Omental fat pad (tissue), 4 donors: ENCODE results near the gene CPA4. TPM values are rescaled to one million over a fixed set of nuclear protein-coding genes. Genes with fewer than 3 reads are reported as not detected.

Experiments
- ATAC-seq: fragments of 150-250 bp; one replicate; pipeline ENCODE4 v1.9.1; 2016; ENCODE audit warnings: mild to moderate bottlenecking, moderate library complexity; ENCODE audit not compliant: low FRiP score
- DNase-seq: peaks from one replicate; pipeline ENCODE4 v3.0.0-alpha.2; 2019; ENCODE audit warnings: low spot score
- CTCF ChIP-seq, 3 donors: fragments of 450-650 bp; IDR thresholded peaks; one replicate each; pipeline ENCODE4 v1.5.1; 2016 to 2017; ENCODE audit warnings: antibody characterized with exemption in 3 of 3, mild to moderate bottlenecking in 3 of 3, moderate library complexity in 2 of 3
- total RNA-seq, 4 donors: library from RNA; depleted of rRNA; stranded (reverse); fragments of >200 nt; gene quantifications; one replicate each; pipeline ENCODE4 v1.1.0, GENCODE V29; 2016

CPA4 gene
- total RNA-seq, 4 donors from 2014 or later: 3.0 to 9.7 (median 4.1) TPM; not detected in 1

- ATAC-seq: no peak
- DNase-seq: no peak
- TF ChIP-seq CTCF (IDR thresholded peaks at IDR 0.05): no peak
These were observed 66.4 kb downstream of the CPA4 start for GRCh38 chr7:130359276-130359857.

- DNase-seq (no peak), ATAC-seq (no peak)
- TF ChIP-seq CTCF (IDR thresholded peaks at IDR 0.05): no peak
These were observed 67.6 kb downstream of the CPA4 start for GRCh38 chr7:130360518-130360917.

- TF ChIP-seq CTCF (IDR thresholded peaks at IDR 0.05): no peak
- DNase-seq (no peak), ATAC-seq (no peak)
These were observed 68.7 kb downstream of the CPA4 start for GRCh38 chr7:130361681-130362080.

GRCh38 chr7:130362251-130362816, 69.4 kb downstream of the CPA4 start:
- ATAC-seq: no peak
- DNase-seq: no peak
- TF ChIP-seq CTCF (IDR thresholded peaks at IDR 0.05): no peak

GRCh38 chr7:130363026-130363847, 70.3 kb downstream of the CPA4 start:
- no peak for DNase-seq
- no peak for TF ChIP-seq CTCF (IDR thresholded peaks at IDR 0.05)
- peak; percentile 67 for ATAC-seq

GRCh38 chr7:130364451-130364850, 71.5 kb downstream of the CPA4 start:
- no peak for ATAC-seq
- no peak for DNase-seq
- no peak for TF ChIP-seq CTCF (IDR thresholded peaks at IDR 0.05)
